Peyer's patch (tissue), 4 donors: ENCODE measurements around the gene CTSD.

Source experiments
- POLR2A ChIP-seq, 2 donors: fragments of 450-650 bp; IDR thresholded peaks; one replicate each; pipeline ENCODE4 v1.5.1; 2017; ENCODE audit warnings: antibody characterized with exemption in 2 of 2, mild to moderate bottlenecking in 2 of 2, moderate library complexity in 2 of 2
- TF ChIP-seq, protein P1 (sequence below), 6 experiments: fragments of 450-650 bp in 4 of 6; fragments of 200-600 bp in 2 of 6; sonication (generic) in 1 of 6; IDR thresholded peaks; one replicate each; pipeline ENCODE4 v1.5.1; 2017 to 2019; ENCODE audit warnings: antibody characterized with exemption in 6 of 6, mild to moderate bottlenecking in 3 of 6, moderate library complexity in 1 of 6

DNA sequence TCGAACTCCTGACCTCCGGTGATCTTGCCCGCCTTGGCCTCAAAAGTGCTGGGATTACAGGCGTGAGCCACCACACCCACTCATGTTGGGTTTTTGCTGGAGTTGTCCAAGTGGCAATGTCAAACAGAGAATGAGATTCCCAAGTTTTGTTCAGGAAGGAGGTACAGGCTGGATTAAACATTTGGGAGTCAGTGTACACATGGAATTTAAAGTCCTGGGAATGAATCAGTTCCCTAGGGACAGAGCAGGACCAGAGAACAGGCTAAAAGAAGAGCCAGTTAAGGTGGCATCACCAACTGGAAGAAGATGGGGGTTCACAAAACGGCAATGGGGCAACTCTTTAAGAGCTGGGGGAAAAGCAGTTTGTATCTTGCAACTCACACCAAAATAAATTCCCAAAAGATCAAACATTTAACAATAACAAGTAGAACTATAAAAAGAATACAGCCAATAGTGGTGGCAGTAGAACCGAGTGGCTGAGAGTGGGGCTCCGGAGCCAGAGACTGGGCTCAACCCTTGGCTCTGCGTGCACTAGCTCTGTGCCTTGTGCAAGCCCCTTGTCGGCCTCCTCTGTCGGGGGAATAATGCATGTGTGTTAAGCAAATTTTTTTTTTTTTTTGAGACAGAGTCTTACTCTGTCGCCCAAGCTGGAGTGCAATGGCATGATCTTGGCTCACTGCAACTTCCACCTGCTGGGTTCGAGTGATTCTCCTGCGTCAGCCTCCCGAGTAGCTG is 33.8 kb upstream of the CTSD start:
- TF ChIP-seq, protein P1, sequence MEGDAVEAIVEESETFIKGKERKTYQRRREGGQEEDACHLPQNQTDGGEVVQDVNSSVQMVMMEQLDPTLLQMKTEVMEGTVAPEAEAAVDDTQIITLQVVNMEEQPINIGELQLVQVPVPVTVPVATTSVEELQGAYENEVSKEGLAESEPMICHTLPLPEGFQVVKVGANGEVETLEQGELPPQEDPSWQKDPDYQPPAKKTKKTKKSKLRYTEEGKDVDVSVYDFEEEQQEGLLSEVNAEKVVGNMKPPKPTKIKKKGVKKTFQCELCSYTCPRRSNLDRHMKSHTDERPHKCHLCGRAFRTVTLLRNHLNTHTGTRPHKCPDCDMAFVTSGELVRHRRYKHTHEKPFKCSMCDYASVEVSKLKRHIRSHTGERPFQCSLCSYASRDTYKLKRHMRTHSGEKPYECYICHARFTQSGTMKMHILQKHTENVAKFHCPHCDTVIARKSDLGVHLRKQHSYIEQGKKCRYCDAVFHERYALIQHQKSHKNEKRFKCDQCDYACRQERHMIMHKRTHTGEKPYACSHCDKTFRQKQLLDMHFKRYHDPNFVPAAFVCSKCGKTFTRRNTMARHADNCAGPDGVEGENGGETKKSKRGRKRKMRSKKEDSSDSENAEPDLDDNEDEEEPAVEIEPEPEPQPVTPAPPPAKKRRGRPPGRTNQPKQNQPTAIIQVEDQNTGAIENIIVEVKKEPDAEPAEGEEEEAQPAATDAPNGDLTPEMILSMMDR (IDR thresholded peaks at IDR 0.05): no peak
- TF ChIP-seq POLR2A (IDR thresholded peaks at IDR 0.05): no peak
